ENCODE results near the gene ATCAY.

Gene ATCAY

GRCh38 chr19:3838661-3839060, 41.8 kb upstream of the ATCAY start:
- no peaks in the 10 kb centered on the region for H3K27me3 ChIP-seq (ENCODE audit: control insufficient read depth, insufficient read depth, low read length)

GRCh38 chr19:3839941-3840340, 40.5 kb upstream of the ATCAY start:
- Histone ChIP-seq H3K4me2 (ENCODE audit: low read length) (no peak overlapping the region), H3K9me3 (ENCODE audit: control insufficient read depth, low read length) (no peaks in the 10 kb centered on the region), H3K4me3 (ENCODE audit: low read depth, low read length) (no peak overlapping the region), H3K79me2 (no peaks in the 10 kb centered on the region), H2AFZ (no peak overlapping the region), H3K27ac (no peak overlapping the region), H3K4me1 (no peaks in the 10 kb centered on the region), H3K36me3 (ENCODE audit: control insufficient read depth, insufficient read depth, low read length) (no peaks in the 10 kb centered on the region), H3K27me3 (ENCODE audit: control insufficient read depth, insufficient read depth, low read length) (no peaks in the 10 kb centered on the region), H3K9ac (no peak overlapping the region)
- TF ChIP-seq, protein P1, sequence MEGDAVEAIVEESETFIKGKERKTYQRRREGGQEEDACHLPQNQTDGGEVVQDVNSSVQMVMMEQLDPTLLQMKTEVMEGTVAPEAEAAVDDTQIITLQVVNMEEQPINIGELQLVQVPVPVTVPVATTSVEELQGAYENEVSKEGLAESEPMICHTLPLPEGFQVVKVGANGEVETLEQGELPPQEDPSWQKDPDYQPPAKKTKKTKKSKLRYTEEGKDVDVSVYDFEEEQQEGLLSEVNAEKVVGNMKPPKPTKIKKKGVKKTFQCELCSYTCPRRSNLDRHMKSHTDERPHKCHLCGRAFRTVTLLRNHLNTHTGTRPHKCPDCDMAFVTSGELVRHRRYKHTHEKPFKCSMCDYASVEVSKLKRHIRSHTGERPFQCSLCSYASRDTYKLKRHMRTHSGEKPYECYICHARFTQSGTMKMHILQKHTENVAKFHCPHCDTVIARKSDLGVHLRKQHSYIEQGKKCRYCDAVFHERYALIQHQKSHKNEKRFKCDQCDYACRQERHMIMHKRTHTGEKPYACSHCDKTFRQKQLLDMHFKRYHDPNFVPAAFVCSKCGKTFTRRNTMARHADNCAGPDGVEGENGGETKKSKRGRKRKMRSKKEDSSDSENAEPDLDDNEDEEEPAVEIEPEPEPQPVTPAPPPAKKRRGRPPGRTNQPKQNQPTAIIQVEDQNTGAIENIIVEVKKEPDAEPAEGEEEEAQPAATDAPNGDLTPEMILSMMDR (IDR thresholded peaks at IDR 0.05), result no peak

More at GRCh38 chr19:3838661-3839060, 41.8 kb upstream of the ATCAY start:
- H2AFZ ChIP-seq, result no peak overlapping the region
- TF ChIP-seq, protein P1 (IDR thresholded peaks at IDR 0.05), result no peak
- H3K79me2 ChIP-seq, result no peaks in the 10 kb centered on the region
- no peak overlapping the region for H3K4me2 ChIP-seq (ENCODE audit: low read length)
- H3K4me3 ChIP-seq (ENCODE audit: low read depth, low read length), result no peak overlapping the region
- H3K4me1 ChIP-seq, result no peaks in the 10 kb centered on the region
- H3K27ac ChIP-seq, result no peak overlapping the region
- H3K36me3 ChIP-seq (ENCODE audit: control insufficient read depth, insufficient read depth, low read length), result no peaks in the 10 kb centered on the region
- H3K9ac ChIP-seq, result no peak overlapping the region
- H3K9me3 ChIP-seq (ENCODE audit: control insufficient read depth, low read length), result no peaks in the 10 kb centered on the region

DNA sequence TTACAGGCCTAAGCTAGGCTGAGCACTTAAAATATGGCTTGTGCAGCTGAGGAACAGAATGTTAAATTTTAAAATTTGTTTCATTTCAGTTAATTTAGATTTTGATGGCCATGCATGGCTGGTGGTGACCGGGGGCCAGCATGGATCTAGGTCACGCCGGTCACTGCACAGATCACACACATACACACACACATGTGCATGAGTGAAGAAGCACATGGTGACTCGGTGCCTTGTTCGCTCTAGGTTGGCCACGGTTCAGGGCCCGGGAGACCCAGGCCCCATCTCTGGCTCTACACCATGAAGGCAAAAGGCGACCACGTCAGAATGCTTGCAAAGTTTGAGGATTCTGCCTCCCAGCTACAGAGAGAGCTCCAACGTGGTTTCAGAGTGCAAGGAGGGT, 39.7 kb upstream of the ATCAY start:
- H3K27me3 ChIP-seq (ENCODE audit: control insufficient read depth, insufficient read depth, low read length), result no peaks in the 10 kb centered on the region
- H3K4me1 ChIP-seq, result no peaks in the 10 kb centered on the region
- H3K4me3 ChIP-seq (ENCODE audit: low read depth, low read length), result no peak overlapping the region

GRCh38 chr19:3842948-3843347, 37.5 kb upstream of the ATCAY start:
- Histone ChIP-seq H3K27ac (no peak overlapping the region), H3K4me3 (ENCODE audit: low read depth, low read length) (no peak overlapping the region), H3K36me3 (ENCODE audit: control insufficient read depth, insufficient read depth, low read length) (no peaks in the 10 kb centered on the region), H2AFZ (no peak overlapping the region), H3K79me2 (no peaks in the 10 kb centered on the region), H3K27me3 (ENCODE audit: control insufficient read depth, insufficient read depth, low read length) (no peaks in the 10 kb centered on the region), H3K4me2 (ENCODE audit: low read length) (no peak overlapping the region), H3K4me1 (no peaks in the 10 kb centered on the region), H3K9ac (no peak overlapping the region), H3K9me3 (ENCODE audit: control insufficient read depth, low read length) (no peaks in the 10 kb centered on the region)
- TF ChIP-seq, protein P1 (IDR thresholded peaks at IDR 0.05), result no peak

More for the DNA sequence above, 39.7 kb upstream of the ATCAY start:
- no peaks in the 10 kb centered on the region for H3K79me2 ChIP-seq
- H3K36me3 ChIP-seq (ENCODE audit: control insufficient read depth, insufficient read depth, low read length), result no peaks in the 10 kb centered on the region
- no peak overlapping the region for H2AFZ ChIP-seq
- H3K9ac ChIP-seq, result no peak overlapping the region
- no peaks in the 10 kb centered on the region for H3K9me3 ChIP-seq (ENCODE audit: control insufficient read depth, low read length)
- TF ChIP-seq, protein P1 (IDR thresholded peaks at IDR 0.05), result no peak
- H3K4me2 ChIP-seq (ENCODE audit: low read length), result no peak overlapping the region
- H3K27ac ChIP-seq, result no peak overlapping the region

DNA sequence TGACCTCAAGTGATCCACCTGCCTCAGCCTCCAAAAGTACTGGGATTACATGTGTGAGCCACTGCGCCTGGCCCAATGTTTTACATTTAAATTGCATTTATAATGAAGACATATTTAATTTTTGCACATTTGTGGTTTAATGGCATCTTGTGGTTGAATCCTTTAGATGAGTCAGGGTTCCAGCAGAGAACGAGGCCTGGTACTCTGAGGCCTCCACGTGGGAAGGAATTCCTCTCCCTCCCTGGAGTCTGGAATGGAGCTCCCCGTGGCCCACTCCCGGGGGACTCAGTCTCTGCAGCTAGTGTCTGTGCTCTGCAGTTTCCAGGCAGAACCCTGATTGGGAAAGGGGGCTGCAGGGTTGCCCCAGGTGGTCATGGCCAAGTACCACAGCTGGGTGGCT, 35.9 kb upstream of the ATCAY start:
- no peaks in the 10 kb centered on the region for H3K9me3 ChIP-seq (ENCODE audit: control insufficient read depth, low read length)
- no peaks in the 10 kb centered on the region for H3K4me1 ChIP-seq
- no peak overlapping the region for H3K9ac ChIP-seq
- no peak overlapping the region for H3K4me3 ChIP-seq (ENCODE audit: low read depth, low read length)
- no peaks in the 10 kb centered on the region for H3K36me3 ChIP-seq (ENCODE audit: control insufficient read depth, insufficient read depth, low read length)
- H3K27ac ChIP-seq, result no peak overlapping the region
- no peaks in the 10 kb centered on the region for H3K79me2 ChIP-seq
- TF ChIP-seq, protein P1 (IDR thresholded peaks at IDR 0.05), result no peak
- H3K27me3 ChIP-seq (ENCODE audit: control insufficient read depth, insufficient read depth, low read length), result no peaks in the 10 kb centered on the region
- H2AFZ ChIP-seq, result no peak overlapping the region
- H3K4me2 ChIP-seq (ENCODE audit: low read length), result no peak overlapping the region

Measured in parathyroid adenoma (tissue), 2 donors.